Esophagus muscularis mucosa (tissue), 3 donors: ENCODE data around the gene PDE6D.

Source experiments
- CTCF ChIP-seq, 3 experiments: fragments of 200-600 bp in 2 of 3; fragments of 450-650 bp in 1 of 3; sonication (generic) in 2 of 3; IDR thresholded peaks; one replicate each; pipeline ENCODE4 v1.5.1; 2017 to 2019; ENCODE audit warnings: antibody characterized with exemption in 3 of 3, mild to moderate bottlenecking in 2 of 3, moderate library complexity in 1 of 3
- POLR2A ChIP-seq: fragments of 450-650 bp; IDR thresholded peaks from one replicate; pipeline ENCODE4 v1.6.1; 2017; ENCODE audit warnings: antibody characterized with exemption, moderate library complexity, mild to moderate bottlenecking, low read depth

- no peak for TF ChIP-seq CTCF (IDR thresholded peaks at IDR 0.05)
- TF ChIP-seq POLR2A = no peak
Measured at GRCh38 chr2:231722721-231723307, 58.3 kb downstream of the PDE6D start.
